Measurements from ENCODE around the gene NEUROD6. TPM values are rescaled to one million over a fixed set of nuclear protein-coding genes. Genes with fewer than 3 reads are reported as not detected.

Gene NEUROD6
- total RNA-seq, 1 donor: not detected

GRCh38 chr7:31340051-31340450, 475 bp downstream of the NEUROD6 start:
- no peak overlapping the region for H3K4me3 ChIP-seq (ENCODE audit: low read length)
- no peaks in the 10 kb centered on the region for H3K4me1 ChIP-seq (ENCODE audit: insufficient read depth, low read length)
- no peaks in the 10 kb centered on the region for H3K9me3 ChIP-seq (ENCODE audit: low read depth, low read length)
- peaks cover 16% of the 10 kb centered on the region for H3K27me3 ChIP-seq (ENCODE audit: insufficient read depth, low read length)

GRCh38 chr7:31338706-31339105, 1.8 kb downstream of the NEUROD6 start:
- Histone ChIP-seq H3K9me3 (ENCODE audit: low read depth, low read length) (no peaks in the 10 kb centered on the region), H3K4me1 (ENCODE audit: insufficient read depth, low read length) (no peaks in the 10 kb centered on the region), H3K4me3 (ENCODE audit: low read length) (no peak overlapping the region), H3K27me3 (ENCODE audit: insufficient read depth, low read length) (peaks cover 16% of the 10 kb centered on the region)

- H3K27me3 ChIP-seq (ENCODE audit: insufficient read depth, low read length): peaks cover 16% of the 10 kb centered on the region
- no peak overlapping the region for H3K4me3 ChIP-seq (ENCODE audit: low read length)
- no peaks in the 10 kb centered on the region for H3K9me3 ChIP-seq (ENCODE audit: low read depth, low read length)
- no peaks in the 10 kb centered on the region for H3K4me1 ChIP-seq (ENCODE audit: insufficient read depth, low read length)
Observed at GRCh38 chr7:31337002-31337565, 3.4 kb downstream of the NEUROD6 start.

GRCh38 chr7:31336202-31337001, 4.1 kb downstream of the NEUROD6 start:
- Histone ChIP-seq H3K27me3 (ENCODE audit: insufficient read depth, low read length) (peaks cover 16% of the 10 kb centered on the region), H3K4me3 (ENCODE audit: low read length) (no peak overlapping the region), H3K9me3 (ENCODE audit: low read depth, low read length) (no peaks in the 10 kb centered on the region), H3K4me1 (ENCODE audit: insufficient read depth, low read length) (no peaks in the 10 kb centered on the region)

GRCh38 chr7:31335884-31336201, 4.7 kb downstream of the NEUROD6 start:
- peaks cover 16% of the 10 kb centered on the region for H3K27me3 ChIP-seq (ENCODE audit: insufficient read depth, low read length)
- no peaks in the 10 kb centered on the region for H3K4me1 ChIP-seq (ENCODE audit: insufficient read depth, low read length)
- no peak overlapping the region for H3K4me3 ChIP-seq (ENCODE audit: low read length)
- H3K9me3 ChIP-seq (ENCODE audit: low read depth, low read length): no peaks in the 10 kb centered on the region

GRCh38 chr7:31335161-31335856, 5.2 kb downstream of the NEUROD6 start:
- Histone ChIP-seq H3K4me3 (ENCODE audit: low read length) (no peak overlapping the region), H3K27me3 (ENCODE audit: insufficient read depth, low read length) (peaks cover 16% of the 10 kb centered on the region), H3K4me1 (ENCODE audit: insufficient read depth, low read length) (no peaks in the 10 kb centered on the region), H3K9me3 (ENCODE audit: low read depth, low read length) (no peaks in the 10 kb centered on the region)

GRCh38 chr7:31333291-31333690, 7.2 kb downstream of the NEUROD6 start:
- peaks cover 14% of the 10 kb centered on the region for H3K27me3 ChIP-seq (ENCODE audit: insufficient read depth, low read length)
- no peaks in the 10 kb centered on the region for H3K4me1 ChIP-seq (ENCODE audit: insufficient read depth, low read length)
- H3K9me3 ChIP-seq (ENCODE audit: low read depth, low read length): no peaks in the 10 kb centered on the region
- H3K4me3 ChIP-seq (ENCODE audit: low read length): no peak overlapping the region

GRCh38 chr7:31327071-31327470, 13.5 kb downstream of the NEUROD6 start:
- Histone ChIP-seq H3K27me3 (ENCODE audit: insufficient read depth, low read length) (no peaks in the 10 kb centered on the region), H3K4me3 (ENCODE audit: low read length) (no peak overlapping the region), H3K4me1 (ENCODE audit: insufficient read depth, low read length) (no peaks in the 10 kb centered on the region), H3K9me3 (ENCODE audit: low read depth, low read length) (no peaks in the 10 kb centered on the region)

- no peaks in the 10 kb centered on the region for H3K9me3 ChIP-seq (ENCODE audit: low read depth, low read length)
- H3K4me1 ChIP-seq (ENCODE audit: insufficient read depth, low read length): no peaks in the 10 kb centered on the region
- H3K27me3 ChIP-seq (ENCODE audit: insufficient read depth, low read length): no peaks in the 10 kb centered on the region
- H3K4me3 ChIP-seq (ENCODE audit: low read length): no peak overlapping the region
Observed at GRCh38 chr7:31326416-31326815, 14.1 kb downstream of the NEUROD6 start.

GRCh38 chr7:31323101-31323500, 17.4 kb downstream of the NEUROD6 start:
- Histone ChIP-seq H3K4me1 (ENCODE audit: insufficient read depth, low read length) (no peaks in the 10 kb centered on the region), H3K27me3 (ENCODE audit: insufficient read depth, low read length) (no peaks in the 10 kb centered on the region), H3K4me3 (ENCODE audit: low read length) (no peak overlapping the region), H3K9me3 (ENCODE audit: low read depth, low read length) (no peaks in the 10 kb centered on the region)

GRCh38 chr7:31320675-31321074, 19.9 kb downstream of the NEUROD6 start:
- no peaks in the 10 kb centered on the region for H3K9me3 ChIP-seq (ENCODE audit: low read depth, low read length)
- H3K27me3 ChIP-seq (ENCODE audit: insufficient read depth, low read length): no peaks in the 10 kb centered on the region
- no peak overlapping the region for H3K4me3 ChIP-seq (ENCODE audit: low read length)
- no peaks in the 10 kb centered on the region for H3K4me1 ChIP-seq (ENCODE audit: insufficient read depth, low read length)

GRCh38 chr7:31318313-31318712, 22.2 kb downstream of the NEUROD6 start:
- no peaks in the 10 kb centered on the region for H3K4me1 ChIP-seq (ENCODE audit: insufficient read depth, low read length)
- no peak overlapping the region for H3K4me3 ChIP-seq (ENCODE audit: low read length)
- no peaks in the 10 kb centered on the region for H3K27me3 ChIP-seq (ENCODE audit: insufficient read depth, low read length)
- no peaks in the 10 kb centered on the region for H3K9me3 ChIP-seq (ENCODE audit: low read depth, low read length)

- H3K9me3 ChIP-seq (ENCODE audit: low read depth, low read length): no peaks in the 10 kb centered on the region
- H3K27me3 ChIP-seq (ENCODE audit: insufficient read depth, low read length): no peaks in the 10 kb centered on the region
- no peak overlapping the region for H3K4me3 ChIP-seq (ENCODE audit: low read length)
- no peaks in the 10 kb centered on the region for H3K4me1 ChIP-seq (ENCODE audit: insufficient read depth, low read length)
Observed at GRCh38 chr7:31316876-31317275, 23.6 kb downstream of the NEUROD6 start.

GRCh38 chr7:31315758-31316157, 24.8 kb downstream of the NEUROD6 start:
- Histone ChIP-seq H3K4me3 (ENCODE audit: low read length) (no peak overlapping the region), H3K9me3 (ENCODE audit: low read depth, low read length) (no peaks in the 10 kb centered on the region), H3K4me1 (ENCODE audit: insufficient read depth, low read length) (no peaks in the 10 kb centered on the region), H3K27me3 (ENCODE audit: insufficient read depth, low read length) (no peaks in the 10 kb centered on the region)

- H3K27me3 ChIP-seq (ENCODE audit: insufficient read depth, low read length): no peaks in the 10 kb centered on the region
- no peaks in the 10 kb centered on the region for H3K9me3 ChIP-seq (ENCODE audit: low read depth, low read length)
- H3K4me3 ChIP-seq (ENCODE audit: low read length): no peak overlapping the region
- H3K4me1 ChIP-seq (ENCODE audit: insufficient read depth, low read length): no peaks in the 10 kb centered on the region
Observed at GRCh38 chr7:31314781-31315180, 25.7 kb downstream of the NEUROD6 start.

Data from mononuclear cell (primary cell).